HCEC 1CT (cell line): ENCODE results near the gene ABCC3.
"Not testable (repeated sequence)": the region's sequence is repeated elsewhere in the genome, so short reads cannot be mapped to it uniquely, and the experiment has no call there.

Experiments
- DNase-seq: peaks from one replicate; pipeline ENCODE4 v3.0.0-alpha.2; 2017

Gene ABCC3

GRCh38 chr17:50715471-50715870, 80.8 kb downstream of the ABCC3 start:
- peak; percentile 17 for DNase-seq

- peak; percentile 95 for DNase-seq
Observed at GRCh38 chr17:50719144-50719923, 84.7 kb downstream of the ABCC3 start, which contains the start of gene LUC7L3. Gene LUC7L3, plus strand, starts transcription at chr17:50719603. Its CDS starts 130 bp downstream, at chr17:50719733.

- DNase-seq = no peak
Observed at GRCh38 chr17:50719924-50720794, 85.5 kb downstream of the ABCC3 start.

GRCh38 chr17:50721194-50722010, 86.7 kb downstream of the ABCC3 start:
- DNase-seq = peak; percentile 30

DNA sequence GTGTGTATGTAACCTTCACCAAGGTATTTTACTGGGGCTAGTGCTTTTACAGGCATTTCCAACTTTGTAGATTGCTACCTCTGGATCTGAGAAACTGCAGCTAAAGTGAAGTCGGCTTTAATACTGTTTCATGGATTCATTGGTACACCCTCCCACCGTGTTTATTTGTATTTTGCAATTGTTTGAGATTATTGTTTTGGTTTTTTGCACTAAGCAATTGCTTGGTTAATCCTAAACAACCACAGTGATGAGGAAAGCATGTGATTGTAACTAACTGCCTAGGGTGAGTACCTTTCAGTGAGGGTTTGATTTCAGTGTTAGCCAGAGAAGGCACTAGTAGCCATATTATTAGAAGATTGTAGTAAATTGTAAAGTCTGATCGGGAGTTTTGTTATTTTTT, 88.1 kb downstream of the ABCC3 start:
- no peak for DNase-seq

DNA sequence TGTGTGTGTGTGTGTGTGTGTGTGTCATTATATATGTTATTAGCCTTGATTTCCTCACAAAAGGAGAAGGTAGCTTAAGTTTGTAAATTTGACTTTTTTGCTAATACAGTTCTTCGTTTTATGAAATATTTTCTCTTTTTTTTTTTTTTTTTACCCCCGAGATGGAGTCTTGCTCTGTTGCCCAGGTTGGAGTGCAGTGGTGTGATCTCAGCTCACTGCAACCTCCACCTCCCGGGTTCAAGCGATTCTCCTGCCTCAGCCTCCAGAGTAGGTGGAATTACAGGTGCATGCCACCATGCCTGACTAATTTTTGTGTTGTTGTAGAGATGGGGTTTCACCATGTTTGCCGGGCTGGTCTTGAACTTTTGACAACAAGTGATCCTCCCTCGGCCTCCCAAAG, 89.9 kb downstream of the ABCC3 start:
- DNase-seq = not testable (repeated sequence)

- no peak for DNase-seq
Observed at GRCh38 chr17:50725769-50726655, 91.3 kb downstream of the ABCC3 start.

DNA sequence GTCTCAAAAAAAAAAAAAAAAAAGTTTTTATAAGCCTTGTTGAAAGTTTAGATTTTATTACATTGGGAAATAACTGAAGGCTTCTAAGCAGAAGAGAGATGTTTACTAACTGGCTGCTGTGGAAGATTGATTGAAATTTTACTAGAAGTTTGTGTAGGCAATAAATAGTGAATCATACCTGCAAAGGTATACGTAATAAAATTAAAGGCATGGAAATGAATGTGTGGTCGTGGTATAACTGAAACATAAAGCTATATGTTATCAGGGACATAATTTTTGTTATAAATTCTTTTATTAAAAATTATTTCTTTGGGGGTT, 93.4 kb downstream of the ABCC3 start:
- no peak for DNase-seq

GRCh38 chr17:50728881-50729765, 94.4 kb downstream of the ABCC3 start:
- no peak for DNase-seq

GRCh38 chr17:50731575-50732460, 97.1 kb downstream of the ABCC3 start:
- no peak for DNase-seq

DNA sequence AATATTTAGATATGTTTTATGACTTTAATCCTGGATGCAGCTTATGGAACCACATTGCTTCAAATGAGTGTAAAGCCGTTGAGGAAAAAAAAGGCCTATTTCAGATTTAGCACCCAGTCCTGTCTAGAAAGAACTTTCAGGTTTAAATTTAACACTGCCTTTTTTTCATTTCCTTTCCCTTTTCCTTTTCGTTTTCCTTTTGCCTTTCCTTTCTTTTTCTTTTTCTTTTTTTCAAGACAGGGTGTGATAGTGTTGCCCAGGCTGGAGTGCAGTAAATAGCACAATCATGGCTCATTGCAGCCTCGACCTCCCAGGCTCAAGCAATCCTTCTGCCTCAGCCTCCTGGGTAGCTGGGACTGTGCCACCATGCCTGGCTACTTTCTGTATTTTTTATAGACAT, 100.6 kb downstream of the ABCC3 start:
- DNase-seq = no peak

DNA sequence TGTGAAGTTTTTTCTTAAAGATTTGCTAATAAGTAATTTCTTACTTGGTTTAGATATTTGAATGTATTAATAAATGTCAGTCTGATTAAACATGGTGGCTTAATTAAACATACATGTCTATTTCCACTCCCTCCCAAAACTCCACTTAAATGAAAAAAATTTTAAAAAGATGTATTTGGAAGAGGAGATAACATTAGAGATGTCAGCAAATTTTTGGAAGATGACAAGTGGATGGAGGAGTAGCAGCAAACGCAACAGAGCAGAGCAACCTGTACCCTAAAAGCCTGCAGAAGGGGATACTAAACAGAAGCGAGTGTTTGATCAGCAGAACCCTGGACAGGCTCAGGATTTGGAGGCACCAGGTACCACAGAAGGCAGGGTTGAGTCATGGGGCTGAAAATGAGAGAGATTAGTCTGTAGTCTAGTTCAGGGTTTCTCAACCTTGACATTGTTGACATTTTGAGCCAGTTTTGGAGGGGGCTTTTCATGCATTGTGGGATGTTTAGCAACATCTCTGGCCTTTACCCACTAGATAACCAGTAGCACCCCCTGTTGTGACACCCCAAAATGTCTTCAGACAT, 102.5 kb downstream of the ABCC3 start:
- DNase-seq = no peak

DNA sequence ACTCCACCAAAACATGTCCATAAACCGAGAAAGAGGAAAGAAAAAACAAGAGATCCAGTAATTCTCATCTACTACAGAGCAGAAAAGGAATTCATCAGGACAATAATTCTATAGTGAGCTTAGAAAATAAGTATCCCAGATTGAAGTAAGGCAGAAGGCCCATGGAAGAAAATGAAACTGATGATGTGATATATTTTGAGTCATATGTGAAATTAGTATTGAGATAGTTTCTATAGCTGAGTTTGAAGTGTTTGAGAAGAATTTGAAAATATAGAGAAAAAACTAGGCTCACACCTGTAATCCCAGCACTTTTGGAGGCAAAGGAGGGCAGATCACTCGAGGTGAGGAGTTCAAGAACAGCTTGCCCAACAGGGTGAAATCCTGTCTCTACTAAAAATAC, 104.4 kb downstream of the ABCC3 start:
- DNase-seq = no peak
